ENCODE results near the gene IGSF23. TPM values are rescaled to one million over a fixed set of nuclear protein-coding genes. Genes with fewer than 3 reads are reported as not detected.

IGSF23 gene
- total RNA-seq, 2 donors from 2014 or later: not detected

- ATAC-seq (ENCODE audit: insufficient number of reproducible peaks, low FRiP score, low read depth) (no peak), DNase-seq (ENCODE audit: low spot score) (no peak)
- no peak overlapping the region for H3K27ac ChIP-seq
- H3K27me3 ChIP-seq (replicated peaks; ENCODE audit: insufficient read depth): no peaks in the 10 kb centered on the region
- H3K4me1 ChIP-seq (ENCODE audit: control insufficient read depth in 1 of 2, low read depth in 2 of 2): peaks cover 0 to 22% of the 10 kb centered on the region in 2 donors
- TF ChIP-seq, protein P1, sequence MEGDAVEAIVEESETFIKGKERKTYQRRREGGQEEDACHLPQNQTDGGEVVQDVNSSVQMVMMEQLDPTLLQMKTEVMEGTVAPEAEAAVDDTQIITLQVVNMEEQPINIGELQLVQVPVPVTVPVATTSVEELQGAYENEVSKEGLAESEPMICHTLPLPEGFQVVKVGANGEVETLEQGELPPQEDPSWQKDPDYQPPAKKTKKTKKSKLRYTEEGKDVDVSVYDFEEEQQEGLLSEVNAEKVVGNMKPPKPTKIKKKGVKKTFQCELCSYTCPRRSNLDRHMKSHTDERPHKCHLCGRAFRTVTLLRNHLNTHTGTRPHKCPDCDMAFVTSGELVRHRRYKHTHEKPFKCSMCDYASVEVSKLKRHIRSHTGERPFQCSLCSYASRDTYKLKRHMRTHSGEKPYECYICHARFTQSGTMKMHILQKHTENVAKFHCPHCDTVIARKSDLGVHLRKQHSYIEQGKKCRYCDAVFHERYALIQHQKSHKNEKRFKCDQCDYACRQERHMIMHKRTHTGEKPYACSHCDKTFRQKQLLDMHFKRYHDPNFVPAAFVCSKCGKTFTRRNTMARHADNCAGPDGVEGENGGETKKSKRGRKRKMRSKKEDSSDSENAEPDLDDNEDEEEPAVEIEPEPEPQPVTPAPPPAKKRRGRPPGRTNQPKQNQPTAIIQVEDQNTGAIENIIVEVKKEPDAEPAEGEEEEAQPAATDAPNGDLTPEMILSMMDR (IDR thresholded peaks at IDR 0.05): no peak
- H3K9me3 ChIP-seq: no peaks in the 10 kb centered on the region
- no peaks in the 10 kb centered on the region for H3K36me3 ChIP-seq
- no peak overlapping the region for H3K4me3 ChIP-seq
Measured at GRCh38 chr19:44634785-44635184, 21.4 kb downstream of the IGSF23 start.

GRCh38 chr19:44635581-44636438 is 22.4 kb downstream of the IGSF23 start:
- no peaks in the 10 kb centered on the region for H3K9me3 ChIP-seq
- no peak overlapping the region for H3K4me3 ChIP-seq
- TF ChIP-seq, protein P1 (IDR thresholded peaks at IDR 0.05): no peak
- H3K27ac ChIP-seq: peak overlapping the region in 1 of 2 donors; percentile 27
- peaks cover 0 to 22% of the 10 kb centered on the region in 2 donors for H3K4me1 ChIP-seq (ENCODE audit: control insufficient read depth in 1 of 2, low read depth in 2 of 2)
- DNase-seq (ENCODE audit: low spot score) (no peak), ATAC-seq (ENCODE audit: insufficient number of reproducible peaks, low FRiP score, low read depth) (no peak)
- no peaks in the 10 kb centered on the region for H3K36me3 ChIP-seq
- no peaks in the 10 kb centered on the region for H3K27me3 ChIP-seq (replicated peaks; ENCODE audit: insufficient read depth)

GRCh38 chr19:44636439-44637389 is 23.4 kb downstream of the IGSF23 start:
- Histone ChIP-seq H3K27ac (no peak overlapping the region), H3K4me3 (no peak overlapping the region), H3K27me3 (replicated peaks; ENCODE audit: insufficient read depth) (no peaks in the 10 kb centered on the region), H3K36me3 (no peaks in the 10 kb centered on the region), H3K4me1 (ENCODE audit: control insufficient read depth in 1 of 2, low read depth in 2 of 2) (peaks cover 0 to 22% of the 10 kb centered on the region in 2 donors), H3K9me3 (no peaks in the 10 kb centered on the region)
- TF ChIP-seq, protein P1 (IDR thresholded peaks at IDR 0.05): no peak
- ATAC-seq (ENCODE audit: insufficient number of reproducible peaks, low FRiP score, low read depth): no peak
- no peak for DNase-seq (ENCODE audit: low spot score)

DNA sequence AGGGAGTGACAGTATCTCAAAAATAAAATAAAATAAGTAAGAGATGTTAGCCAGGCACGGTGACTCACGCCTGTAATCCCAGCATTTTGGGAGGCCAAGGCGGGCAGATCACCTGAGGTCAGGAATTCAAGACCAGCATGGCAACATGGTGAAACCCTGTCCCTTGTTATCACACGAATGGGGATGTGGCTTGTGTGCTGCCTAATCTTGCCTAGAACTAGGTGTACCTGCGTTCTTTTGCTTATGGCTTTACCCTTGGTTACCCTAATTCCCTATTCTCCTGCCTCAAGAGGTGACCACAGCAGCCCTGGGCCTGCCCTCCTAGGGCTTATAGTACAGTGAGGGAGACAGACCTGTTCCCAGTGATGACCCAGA is 24.0 kb downstream of the IGSF23 start:
- H3K36me3 ChIP-seq: no peaks in the 10 kb centered on the region
- no peaks in the 10 kb centered on the region for H3K27me3 ChIP-seq (replicated peaks; ENCODE audit: insufficient read depth)
- H3K4me3 ChIP-seq: no peak overlapping the region
- DNase-seq (ENCODE audit: low spot score): no peak
- TF ChIP-seq, protein P1 (IDR thresholded peaks at IDR 0.05): no peak
- no peaks in the 10 kb centered on the region for H3K9me3 ChIP-seq
- ATAC-seq (ENCODE audit: insufficient number of reproducible peaks, low FRiP score, low read depth): no peak
- peaks cover 0 to 22% of the 10 kb centered on the region in 2 donors for H3K4me1 ChIP-seq (ENCODE audit: control insufficient read depth in 1 of 2, low read depth in 2 of 2)
- no peak overlapping the region for H3K27ac ChIP-seq

DNA sequence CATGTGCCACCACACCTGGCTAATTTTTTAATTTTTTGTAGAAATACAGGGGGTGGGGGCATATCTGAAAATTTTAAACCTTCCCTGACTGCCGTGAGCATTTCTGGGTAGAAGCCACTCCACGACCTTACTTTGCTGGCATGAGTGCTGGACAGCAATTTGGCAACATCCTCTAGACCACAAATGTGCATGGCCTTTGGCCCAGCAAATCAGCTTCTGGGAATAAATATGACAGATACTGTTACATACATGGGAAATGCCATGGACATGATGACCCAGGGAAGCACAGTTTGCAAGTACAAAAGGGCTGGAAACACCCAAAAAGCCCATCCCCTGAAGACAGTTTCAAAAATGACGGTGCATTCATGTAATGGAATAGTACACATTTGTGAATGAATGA is 27.2 kb downstream of the IGSF23 start:
- DNase-seq (ENCODE audit: low spot score) (no peak), ATAC-seq (ENCODE audit: insufficient number of reproducible peaks, low FRiP score, low read depth) (no peak)
- Histone ChIP-seq H3K27ac (no peak overlapping the region), H3K4me1 (ENCODE audit: control insufficient read depth in 1 of 2, low read depth in 2 of 2) (peaks cover 0 to 12% of the 10 kb centered on the region in 2 donors), H3K4me3 (no peak overlapping the region), H3K9me3 (no peaks in the 10 kb centered on the region), H3K27me3 (replicated peaks; ENCODE audit: insufficient read depth) (no peaks in the 10 kb centered on the region), H3K36me3 (no peaks in the 10 kb centered on the region)
- TF ChIP-seq, protein P1 (IDR thresholded peaks at IDR 0.05): no peak

Data from thoracic aorta (tissue), 2 donors.